ENCODE results near the gene FRMD8. TPM values are rescaled to one million over a fixed set of nuclear protein-coding genes. Genes with fewer than 3 reads are reported as not detected.

FRMD8 gene
- total and polyA plus RNA-seq, 9 of the 15 experiments (the other 6 are each of a cell fraction or from before 2014, with no cell fraction given): 4.5 to 54.5 (median 15.8) TPM

GRCh38 chr11:65426839-65427690 is 40.6 kb downstream of the FRMD8 start (continued):
- no peak for TF ChIP-seq ARID3B (CRISPR knock-in tag; IDR thresholded peaks at IDR 0.05; ENCODE audit: borderline replicate concordance)
- peak; percentile 11; the same call in 1 of the 2 replicates for TF ChIP-seq ZNF444 (CRISPR knock-in tag; IDR thresholded peaks at IDR 0.05)
- TF ChIP-seq JUNB (CRISPR knock-in tag; conservative IDR thresholded peaks at IDR 0.05): 0 out of 2 replicates have a peak, but pooled peaks have one; percentile 1
- peak; percentile 54 for TF ChIP-seq ZNF436 (CRISPR knock-in tag; IDR thresholded peaks at IDR 0.05)
- peak; percentile 30; the same call in 1 of the 2 replicates for TF ChIP-seq MYNN (IDR thresholded peaks at IDR 0.05)
- no peak for TF ChIP-seq MYNN (CRISPR knock-in tag; IDR thresholded peaks at IDR 0.05)
- peak; percentile 81; the same call in 1 of the 2 replicates for TF ChIP-seq ZNF282 (CRISPR knock-in tag; IDR thresholded peaks at IDR 0.05)
- no peak for TF ChIP-seq POLR3G (IDR thresholded peaks at IDR 0.05; ENCODE audit: extremely low read depth, insufficient read length, insufficient replicate concordance)
- peak; percentile 83 for TF ChIP-seq SMAD3 (CRISPR knock-in tag; conservative IDR thresholded peaks at IDR 0.05)
- TF ChIP-seq STAT5B (CRISPR knock-in tag; IDR thresholded peaks at IDR 0.05): no peak
- TF ChIP-seq ZNF23 (CRISPR knock-in tag; IDR thresholded peaks at IDR 0.05): no peak
- TF ChIP-seq HMGXB4 (CRISPR knock-in tag; IDR thresholded peaks at IDR 0.05): no peak
- TF ChIP-seq TAF7 (tag; IDR thresholded peaks at IDR 0.05): 0 out of 2 replicates have a peak, but pooled peaks have one; percentile 9
- peak; percentile 1; the same call in 1 of the 2 replicates for TF ChIP-seq ZNF696 (CRISPR knock-in tag; conservative IDR thresholded peaks at IDR 0.05)
- TF ChIP-seq PYGO2 (tag; IDR thresholded peaks at IDR 0.05): peak; percentile 58; the same call in 1 of the 2 replicates
- no peak for TF ChIP-seq ZKSCAN8 (CRISPR knock-in tag; IDR thresholded peaks at IDR 0.05)
- peak; percentile 92 for TF ChIP-seq DLX4 (CRISPR knock-in tag; IDR thresholded peaks at IDR 0.05)
- TF ChIP-seq ZNF764 (CRISPR knock-in tag; IDR thresholded peaks at IDR 0.05; ENCODE audit: low read depth): 0 out of 2 replicates have a peak, but pooled peaks have one; percentile 5
- TF ChIP-seq ZFP91 (CRISPR knock-in tag; IDR thresholded peaks at IDR 0.05): no peak
- no peak for TF ChIP-seq ZNF12 (CRISPR knock-in tag; IDR thresholded peaks at IDR 0.05)
- peak; percentile 98 for TF ChIP-seq PHB (CRISPR knock-in tag; IDR thresholded peaks at IDR 0.05)
- TF ChIP-seq FOXP1 (CRISPR knock-in tag; IDR thresholded peaks at IDR 0.05): 0 out of 2 replicates have a peak, but pooled peaks have one; percentile 48

Measured in K562 (cell line).